ENCODE results near the gene MSI2. TPM values are rescaled to one million over a fixed set of nuclear protein-coding genes. Genes with fewer than 3 reads are reported as not detected.
A peak's percentile ranks its signal among the peaks of the same experiment; 100 is the strongest.

Gene MSI2
- total RNA-seq, 2 experiments from 2014 or later = 113 to 114 TPM

- H3K4me1 Mint-ChIP-seq = peaks cover 17% of the 10 kb centered on the region
- no peaks in the 10 kb centered on the region for H3K27me3 Mint-ChIP-seq
- H3K27ac Mint-ChIP-seq = no peak overlapping the region
- no peak for DNase-seq
- ATAC-seq (ENCODE audit: low read depth) = no peak
- no peaks in the 10 kb centered on the region for H3K9me3 Mint-ChIP-seq
- H3K4me3 Mint-ChIP-seq = no peak overlapping the region
- POLR2A ChIA-PET = no interaction called here
- peaks cover 10% of the 10 kb centered on the region for H3K36me3 Mint-ChIP-seq
Measured at GRCh38 chr17:57625957-57626356, 369.6 kb downstream of the MSI2 start.

- peaks cover 17% of the 10 kb centered on the region for H3K4me1 Mint-ChIP-seq
- H3K27ac Mint-ChIP-seq = no peak overlapping the region
- ATAC-seq (ENCODE audit: low read depth) = no peak
- H3K27me3 Mint-ChIP-seq = no peaks in the 10 kb centered on the region
- POLR2A ChIA-PET = no interaction called here
- no peak overlapping the region for H3K4me3 Mint-ChIP-seq
- H3K36me3 Mint-ChIP-seq = peaks cover 10% of the 10 kb centered on the region
- DNase-seq = no peak
- H3K9me3 Mint-ChIP-seq = no peaks in the 10 kb centered on the region
Measured at GRCh38 chr17:57626520-57627210, 370.3 kb downstream of the MSI2 start.

- DNase-seq (no peak), ATAC-seq (ENCODE audit: low read depth) (no peak)
- H3K36me3 Mint-ChIP-seq = peaks cover 17% of the 10 kb centered on the region
- POLR2A ChIA-PET = no interaction called here
- H3K27me3 Mint-ChIP-seq = no peaks in the 10 kb centered on the region
- peaks cover 17% of the 10 kb centered on the region for H3K4me1 Mint-ChIP-seq
- no peaks in the 10 kb centered on the region for H3K9me3 Mint-ChIP-seq
- peak overlapping the region; percentile 63 for H3K27ac Mint-ChIP-seq
- no peak overlapping the region for H3K4me3 Mint-ChIP-seq
Measured at GRCh38 chr17:57627591-57627990, 371.3 kb downstream of the MSI2 start.

- POLR2A ChIA-PET = no interaction called here
- ATAC-seq (ENCODE audit: low read depth) (no peak), DNase-seq (no peak)
- Mint-ChIP-seq H3K27ac (no peak overlapping the region), H3K4me3 (no peak overlapping the region), H3K9me3 (no peaks in the 10 kb centered on the region), H3K27me3 (no peaks in the 10 kb centered on the region), H3K4me1 (peaks cover 13% of the 10 kb centered on the region), H3K36me3 (peaks cover 21% of the 10 kb centered on the region)
Measured at GRCh38 chr17:57628421-57628820, 372.1 kb downstream of the MSI2 start.

- POLR2A ChIA-PET = no interaction called here
- ATAC-seq (ENCODE audit: low read depth) (no peak), DNase-seq (no peak)
- H3K4me3 Mint-ChIP-seq = no peak overlapping the region
- peaks cover 3% of the 10 kb centered on the region for H3K9me3 Mint-ChIP-seq
- peaks cover 6% of the 10 kb centered on the region for H3K4me1 Mint-ChIP-seq
- H3K27ac Mint-ChIP-seq = no peak overlapping the region
- H3K27me3 Mint-ChIP-seq = no peaks in the 10 kb centered on the region
- peaks cover 30% of the 10 kb centered on the region for H3K36me3 Mint-ChIP-seq
Measured at GRCh38 chr17:57629470-57629869, 373.1 kb downstream of the MSI2 start.

GRCh38 chr17:57629886-57630285 is 373.6 kb downstream of the MSI2 start:
- no peak for ATAC-seq (ENCODE audit: low read depth)
- POLR2A ChIA-PET = no interaction called here
- Mint-ChIP-seq H3K4me3 (no peak overlapping the region), H3K27ac (no peak overlapping the region), H3K27me3 (no peaks in the 10 kb centered on the region), H3K36me3 (peaks cover 30% of the 10 kb centered on the region), H3K4me1 (peaks cover 4% of the 10 kb centered on the region), H3K9me3 (peaks cover 3% of the 10 kb centered on the region)
- DNase-seq = no peak

- ATAC-seq (ENCODE audit: low read depth) = no peak
- POLR2A ChIA-PET = no interaction called here
- H3K27me3 Mint-ChIP-seq = no peaks in the 10 kb centered on the region
- H3K9me3 Mint-ChIP-seq = peaks cover 3% of the 10 kb centered on the region
- no peaks in the 10 kb centered on the region for H3K4me1 Mint-ChIP-seq
- peaks cover 31% of the 10 kb centered on the region for H3K36me3 Mint-ChIP-seq
- no peak overlapping the region for H3K27ac Mint-ChIP-seq
- H3K4me3 Mint-ChIP-seq = no peak overlapping the region
- no peak for DNase-seq
Measured at GRCh38 chr17:57630736-57631135, 374.4 kb downstream of the MSI2 start.

GRCh38 chr17:57631871-57632270 is 375.5 kb downstream of the MSI2 start:
- Mint-ChIP-seq H3K27me3 (no peaks in the 10 kb centered on the region), H3K36me3 (peaks cover 33% of the 10 kb centered on the region), H3K4me1 (peaks cover under 1% of the 10 kb centered on the region), H3K27ac (no peak overlapping the region), H3K4me3 (no peak overlapping the region), H3K9me3 (peaks cover 3% of the 10 kb centered on the region)
- DNase-seq (no peak), ATAC-seq (ENCODE audit: low read depth) (no peak)
- POLR2A ChIA-PET = no interaction called here

GRCh38 chr17:57632294-57632693 is 376.0 kb downstream of the MSI2 start:
- POLR2A ChIA-PET = no interaction called here
- H3K4me1 Mint-ChIP-seq = peaks cover 2% of the 10 kb centered on the region
- no peaks in the 10 kb centered on the region for H3K27me3 Mint-ChIP-seq
- peaks cover 32% of the 10 kb centered on the region for H3K36me3 Mint-ChIP-seq
- H3K4me3 Mint-ChIP-seq = no peak overlapping the region
- H3K27ac Mint-ChIP-seq = no peak overlapping the region
- H3K9me3 Mint-ChIP-seq = peaks cover 3% of the 10 kb centered on the region
- DNase-seq (no peak), ATAC-seq (ENCODE audit: low read depth) (no peak)

GRCh38 chr17:57633236-57633635 is 376.9 kb downstream of the MSI2 start:
- peaks cover 2% of the 10 kb centered on the region for H3K4me1 Mint-ChIP-seq
- H3K27me3 Mint-ChIP-seq = no peaks in the 10 kb centered on the region
- POLR2A ChIA-PET = no interaction called here
- peaks cover 3% of the 10 kb centered on the region for H3K9me3 Mint-ChIP-seq
- DNase-seq (no peak), ATAC-seq (ENCODE audit: low read depth) (no peak)
- H3K4me3 Mint-ChIP-seq = no peak overlapping the region
- peaks cover 23% of the 10 kb centered on the region for H3K36me3 Mint-ChIP-seq
- no peak overlapping the region for H3K27ac Mint-ChIP-seq

- no peak overlapping the region for H3K4me3 Mint-ChIP-seq
- peaks cover 3% of the 10 kb centered on the region for H3K9me3 Mint-ChIP-seq
- H3K4me1 Mint-ChIP-seq = peaks cover 2% of the 10 kb centered on the region
- POLR2A ChIA-PET = interaction anchor here (0.6 kb wide), 1 partner anchor 40 kb away, joined by 3 read pairs; no protein-coding TSS in a partner anchor
- DNase-seq (no peak), ATAC-seq (ENCODE audit: low read depth) (no peak)
- H3K27me3 Mint-ChIP-seq = no peaks in the 10 kb centered on the region
- H3K36me3 Mint-ChIP-seq = peaks cover 27% of the 10 kb centered on the region
- H3K27ac Mint-ChIP-seq = peak overlapping the region; percentile 47
Measured at GRCh38 chr17:57634713-57635465, 378.6 kb downstream of the MSI2 start.

GRCh38 chr17:57636274-57636673 is 380.0 kb downstream of the MSI2 start:
- POLR2A ChIA-PET = no interaction called here

GRCh38 chr17:57636985-57637665 is 380.8 kb downstream of the MSI2 start:
- Mint-ChIP-seq H3K4me1 (peaks cover 2% of the 10 kb centered on the region), H3K9me3 (peaks cover 3% of the 10 kb centered on the region), H3K36me3 (peaks cover 24% of the 10 kb centered on the region), H3K4me3 (no peak overlapping the region), H3K27ac (no peak overlapping the region), H3K27me3 (no peaks in the 10 kb centered on the region)
- DNase-seq = no peak
- ATAC-seq (ENCODE audit: low read depth) = no peak
- POLR2A ChIA-PET = interaction anchor here (0.5 kb wide), 1 partner anchor 68 kb away, joined by 4 read pairs; no protein-coding TSS in a partner anchor

More at GRCh38 chr17:57636274-57636673, 380.0 kb downstream of the MSI2 start:
- no peak for DNase-seq
- no peaks in the 10 kb centered on the region for H3K27me3 Mint-ChIP-seq
- peaks cover 27% of the 10 kb centered on the region for H3K36me3 Mint-ChIP-seq
- peaks cover 2% of the 10 kb centered on the region for H3K4me1 Mint-ChIP-seq
- H3K9me3 Mint-ChIP-seq = peaks cover 3% of the 10 kb centered on the region
- no peak overlapping the region for H3K4me3 Mint-ChIP-seq
- no peak overlapping the region for H3K27ac Mint-ChIP-seq
- no peak for ATAC-seq (ENCODE audit: low read depth)

- DNase-seq (no peak), ATAC-seq (ENCODE audit: low read depth) (no peak)
- Mint-ChIP-seq H3K36me3 (peaks cover 19% of the 10 kb centered on the region), H3K4me3 (no peak overlapping the region), H3K9me3 (peaks cover 3% of the 10 kb centered on the region), H3K27ac (no peak overlapping the region), H3K27me3 (no peaks in the 10 kb centered on the region), H3K4me1 (peaks cover 2% of the 10 kb centered on the region)
- POLR2A ChIA-PET = no interaction called here
Measured at GRCh38 chr17:57637666-57638010, 381.3 kb downstream of the MSI2 start.
